ENCODE data around the gene ZC3H8. TPM values are rescaled to one million over a fixed set of nuclear protein-coding genes. Genes with fewer than 3 reads are reported as not detected.

Gene ZC3H8
- total RNA-seq, 4 donors from 2014 or later = 5.7 to 13.6 (median 8.0) TPM

- intact Hi-C loops (cut with DNase I; ENCODE audit: low total_unique reads) (no loop called here), in situ Hi-C loops (cut with MboI; ENCODE audit: low sequenced_read_pairs in 4 of 4) (no loop called here)
- no peaks in the 10 kb centered on the region for H3K9me3 ChIP-seq
- no peaks in the 10 kb centered on the region for H3K4me1 ChIP-seq
- no peak overlapping the region for H3K4me3 ChIP-seq
- no peak overlapping the region for H3K27ac ChIP-seq
- H3K36me3 ChIP-seq = no peaks in the 10 kb centered on the region
- H3K27me3 ChIP-seq = peaks cover 0 to 4% (median 0%) of the 10 kb centered on the region in 3 donors
- ATAC-seq (no peak), DNase-seq (no peak)
- TF ChIP-seq POLR2A (IDR thresholded peaks at IDR 0.05) = no peak
- TF ChIP-seq, protein P1, sequence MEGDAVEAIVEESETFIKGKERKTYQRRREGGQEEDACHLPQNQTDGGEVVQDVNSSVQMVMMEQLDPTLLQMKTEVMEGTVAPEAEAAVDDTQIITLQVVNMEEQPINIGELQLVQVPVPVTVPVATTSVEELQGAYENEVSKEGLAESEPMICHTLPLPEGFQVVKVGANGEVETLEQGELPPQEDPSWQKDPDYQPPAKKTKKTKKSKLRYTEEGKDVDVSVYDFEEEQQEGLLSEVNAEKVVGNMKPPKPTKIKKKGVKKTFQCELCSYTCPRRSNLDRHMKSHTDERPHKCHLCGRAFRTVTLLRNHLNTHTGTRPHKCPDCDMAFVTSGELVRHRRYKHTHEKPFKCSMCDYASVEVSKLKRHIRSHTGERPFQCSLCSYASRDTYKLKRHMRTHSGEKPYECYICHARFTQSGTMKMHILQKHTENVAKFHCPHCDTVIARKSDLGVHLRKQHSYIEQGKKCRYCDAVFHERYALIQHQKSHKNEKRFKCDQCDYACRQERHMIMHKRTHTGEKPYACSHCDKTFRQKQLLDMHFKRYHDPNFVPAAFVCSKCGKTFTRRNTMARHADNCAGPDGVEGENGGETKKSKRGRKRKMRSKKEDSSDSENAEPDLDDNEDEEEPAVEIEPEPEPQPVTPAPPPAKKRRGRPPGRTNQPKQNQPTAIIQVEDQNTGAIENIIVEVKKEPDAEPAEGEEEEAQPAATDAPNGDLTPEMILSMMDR (IDR thresholded peaks at IDR 0.05 in 4 of 5, conservative IDR thresholded peaks at IDR 0.05 in 1 of 5) = no peak
Measured at GRCh38 chr2:112185131-112185530, 69.7 kb downstream of the ZC3H8 start.

- DNase-seq (no peak), ATAC-seq (no peak)
- TF ChIP-seq, protein P1 (IDR thresholded peaks at IDR 0.05 in 4 of 5, conservative IDR thresholded peaks at IDR 0.05 in 1 of 5) = no peak
- no peak for TF ChIP-seq POLR2A (IDR thresholded peaks at IDR 0.05)
Measured at GRCh38 chr2:112184121-112184520, 70.7 kb downstream of the ZC3H8 start.

GRCh38 chr2:112183327-112184025 is 71.4 kb downstream of the ZC3H8 start:
- DNase-seq = no peak
- no peaks in the 10 kb centered on the region for H3K4me1 ChIP-seq
- intact Hi-C loops (cut with DNase I; ENCODE audit: low total_unique reads) (no loop called here), in situ Hi-C loops (cut with MboI; ENCODE audit: low sequenced_read_pairs in 4 of 4) (no loop called here)
- no peak overlapping the region for H3K4me3 ChIP-seq
- H3K27ac ChIP-seq = no peak overlapping the region
- no peaks in the 10 kb centered on the region for H3K9me3 ChIP-seq
- TF ChIP-seq POLR2A (IDR thresholded peaks at IDR 0.05) = no peak
- TF ChIP-seq, protein P1 (IDR thresholded peaks at IDR 0.05 in 4 of 5, conservative IDR thresholded peaks at IDR 0.05 in 1 of 5) = no peak
- no peak for ATAC-seq
- H3K36me3 ChIP-seq = no peaks in the 10 kb centered on the region
- H3K27me3 ChIP-seq = peaks cover 0 to 4% (median 0%) of the 10 kb centered on the region in 3 donors

More at GRCh38 chr2:112184121-112184520, 70.7 kb downstream of the ZC3H8 start:
- intact Hi-C loops (cut with DNase I; ENCODE audit: low total_unique reads) = no loop called here
- Histone ChIP-seq H3K4me3 (no peak overlapping the region), H3K9me3 (no peaks in the 10 kb centered on the region), H3K27me3 (peaks cover 0 to 4% (median 0%) of the 10 kb centered on the region in 3 donors), H3K36me3 (no peaks in the 10 kb centered on the region), H3K4me1 (no peaks in the 10 kb centered on the region), H3K27ac (no peak overlapping the region)
- in situ Hi-C loops (cut with MboI; ENCODE audit: low sequenced_read_pairs in 4 of 4) = no loop called here

GRCh38 chr2:112182581-112183034 is 72.2 kb downstream of the ZC3H8 start:
- H3K27me3 ChIP-seq = peaks cover 0 to 4% (median 0%) of the 10 kb centered on the region in 3 donors
- no peak for DNase-seq
- intact Hi-C loops (cut with DNase I; ENCODE audit: low total_unique reads) = no loop called here
- H3K9me3 ChIP-seq = no peaks in the 10 kb centered on the region
- in situ Hi-C loops (cut with MboI; ENCODE audit: low sequenced_read_pairs in 4 of 4) = no loop called here
- no peaks in the 10 kb centered on the region for H3K36me3 ChIP-seq
- H3K27ac ChIP-seq = no peak overlapping the region
- no peak for TF ChIP-seq POLR2A (IDR thresholded peaks at IDR 0.05)
- TF ChIP-seq, protein P1 (IDR thresholded peaks at IDR 0.05 in 4 of 5, conservative IDR thresholded peaks at IDR 0.05 in 1 of 5) = no peak
- no peaks in the 10 kb centered on the region for H3K4me1 ChIP-seq
- H3K4me3 ChIP-seq = no peak overlapping the region
- ATAC-seq = no peak

All from gastrocnemius medialis (tissue), 4 donors.